GM12801 (cell line): Measurements from ENCODE around the gene EIF2S2.

Experiments used
- TF ChIP-seq, protein P1 (sequence below): IDR thresholded peaks from one replicate; pipeline ENCODE4 v1.5.1; 2011; ENCODE audit warnings: control low read depth; ENCODE audit not compliant: insufficient read length; ENCODE audit errors: extremely low read depth

The EIF2S2 gene

DNA sequence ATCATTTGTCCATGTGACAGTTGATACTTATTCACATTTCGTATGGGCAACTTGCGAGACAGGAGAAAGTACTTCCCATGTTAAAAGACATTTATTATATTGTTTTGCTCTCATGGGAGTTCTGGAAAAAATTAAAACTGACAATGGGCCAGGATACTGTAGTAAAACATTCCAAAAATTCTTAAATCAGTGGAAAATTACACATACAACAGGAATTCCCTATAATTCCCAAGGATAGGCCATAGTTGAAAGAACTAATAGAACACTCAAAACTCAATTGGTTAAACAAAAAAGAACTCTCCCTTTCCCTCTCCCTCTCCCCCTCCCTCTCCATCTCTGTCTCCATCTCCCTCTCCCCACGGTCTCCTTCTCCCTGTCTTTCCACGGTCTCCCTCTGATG, 19.4 kb upstream of the EIF2S2 start:
- TF ChIP-seq, protein P1, sequence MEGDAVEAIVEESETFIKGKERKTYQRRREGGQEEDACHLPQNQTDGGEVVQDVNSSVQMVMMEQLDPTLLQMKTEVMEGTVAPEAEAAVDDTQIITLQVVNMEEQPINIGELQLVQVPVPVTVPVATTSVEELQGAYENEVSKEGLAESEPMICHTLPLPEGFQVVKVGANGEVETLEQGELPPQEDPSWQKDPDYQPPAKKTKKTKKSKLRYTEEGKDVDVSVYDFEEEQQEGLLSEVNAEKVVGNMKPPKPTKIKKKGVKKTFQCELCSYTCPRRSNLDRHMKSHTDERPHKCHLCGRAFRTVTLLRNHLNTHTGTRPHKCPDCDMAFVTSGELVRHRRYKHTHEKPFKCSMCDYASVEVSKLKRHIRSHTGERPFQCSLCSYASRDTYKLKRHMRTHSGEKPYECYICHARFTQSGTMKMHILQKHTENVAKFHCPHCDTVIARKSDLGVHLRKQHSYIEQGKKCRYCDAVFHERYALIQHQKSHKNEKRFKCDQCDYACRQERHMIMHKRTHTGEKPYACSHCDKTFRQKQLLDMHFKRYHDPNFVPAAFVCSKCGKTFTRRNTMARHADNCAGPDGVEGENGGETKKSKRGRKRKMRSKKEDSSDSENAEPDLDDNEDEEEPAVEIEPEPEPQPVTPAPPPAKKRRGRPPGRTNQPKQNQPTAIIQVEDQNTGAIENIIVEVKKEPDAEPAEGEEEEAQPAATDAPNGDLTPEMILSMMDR: no peak

DNA sequence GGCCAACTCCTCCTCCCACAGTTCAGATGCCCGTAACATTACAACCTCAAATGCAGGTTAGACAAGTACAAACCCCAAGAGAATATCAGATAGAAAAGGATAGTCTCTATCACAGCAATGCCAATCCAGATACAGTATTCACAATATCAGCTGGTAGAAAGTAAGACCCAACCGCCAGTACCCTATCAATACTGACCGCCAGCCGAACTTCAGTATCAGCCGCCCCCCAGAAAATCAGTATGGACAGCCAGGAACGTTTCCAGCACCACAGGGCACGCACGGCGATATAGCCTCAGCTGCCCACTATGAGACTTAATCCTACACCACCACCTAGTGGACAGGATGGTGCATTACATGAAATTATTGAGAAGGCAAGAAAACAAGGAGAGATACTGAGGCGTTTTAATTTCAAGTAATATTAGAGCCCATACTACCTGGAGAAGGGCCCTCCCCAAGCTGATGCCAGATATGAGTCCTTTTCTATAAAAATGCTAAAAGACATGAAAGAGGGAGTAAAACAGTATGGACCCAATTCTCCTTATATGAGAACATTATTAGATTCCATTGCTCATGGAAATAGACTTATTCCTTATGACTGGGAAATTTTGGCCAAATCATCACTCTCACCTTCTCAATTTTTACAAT, 17.6 kb upstream of the EIF2S2 start:
- TF ChIP-seq, protein P1: no peak

DNA sequence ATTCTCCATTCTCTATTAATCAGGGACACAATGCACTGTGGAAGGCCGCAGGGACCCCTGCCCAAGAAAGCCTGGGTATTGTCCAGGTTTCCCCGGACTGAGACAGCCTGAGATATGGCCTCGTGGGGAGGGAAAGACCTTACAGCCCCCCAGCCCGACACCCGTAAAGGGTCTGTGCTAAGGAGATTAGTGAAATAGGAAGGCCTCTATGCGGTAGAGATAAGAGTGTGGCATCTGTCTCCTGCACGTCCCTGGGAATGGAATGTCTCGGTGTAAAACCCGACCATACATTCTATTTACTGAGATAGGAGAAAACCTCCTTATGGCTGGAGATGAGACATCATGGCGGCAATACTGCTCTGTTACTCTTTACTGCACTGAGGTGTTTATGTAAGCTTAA, 15.7 kb upstream of the EIF2S2 start:
- TF ChIP-seq, protein P1: no peak

DNA sequence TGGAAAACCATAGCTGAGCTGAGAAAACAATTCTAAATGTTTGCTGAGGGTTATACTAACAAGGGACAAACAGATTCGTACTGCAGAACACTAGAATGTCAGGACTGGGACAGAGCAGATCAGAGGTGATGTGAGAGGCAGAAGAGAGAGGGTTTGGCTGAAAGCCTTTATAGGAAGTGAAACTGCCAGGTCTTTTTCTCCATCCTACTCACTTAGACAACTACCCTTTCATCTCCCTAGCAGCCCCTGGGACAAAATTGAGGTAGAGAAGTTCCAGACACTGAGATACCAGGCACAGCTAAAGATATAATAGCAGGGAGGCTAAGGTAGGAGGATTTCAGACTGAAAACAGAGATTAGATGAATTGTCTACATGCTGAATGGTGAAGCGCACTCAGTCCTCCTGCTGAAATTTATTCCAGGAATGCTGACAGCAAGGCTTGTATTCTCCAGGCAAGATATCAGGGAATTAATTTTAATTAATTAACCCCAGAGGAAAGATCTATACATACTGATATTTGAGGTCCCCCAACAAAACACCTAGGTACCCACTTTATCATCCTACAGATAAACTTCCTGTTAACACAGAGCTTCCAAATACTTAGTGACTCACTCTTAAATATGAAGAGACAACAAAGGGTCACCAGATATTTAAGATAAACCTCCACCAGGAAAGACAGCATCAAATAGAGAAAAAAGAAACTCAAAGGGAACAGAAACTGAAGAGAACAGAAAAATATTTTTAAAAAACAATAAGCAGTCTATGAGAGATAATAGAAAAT, 12.6 kb upstream of the EIF2S2 start:
- TF ChIP-seq, protein P1: no peak

DNA sequence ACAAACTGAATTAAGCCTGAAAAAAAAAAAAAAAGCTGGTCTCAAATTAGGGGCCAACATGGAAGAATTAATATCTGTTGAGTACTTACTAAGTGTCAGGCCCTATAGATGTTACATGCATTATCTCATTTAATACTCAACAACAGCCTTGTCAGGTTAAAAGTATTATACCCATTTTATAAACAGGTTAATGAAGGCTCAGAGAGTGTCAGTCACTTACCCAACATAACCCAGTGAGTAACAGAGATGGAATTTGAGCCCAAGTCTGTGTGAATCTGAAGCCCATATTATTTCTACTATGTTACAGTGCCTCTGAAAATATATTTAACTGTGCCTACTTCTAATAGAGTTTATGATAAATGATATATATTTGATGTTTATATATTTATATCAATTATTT, 11.3 kb upstream of the EIF2S2 start:
- TF ChIP-seq, protein P1: no peak

DNA sequence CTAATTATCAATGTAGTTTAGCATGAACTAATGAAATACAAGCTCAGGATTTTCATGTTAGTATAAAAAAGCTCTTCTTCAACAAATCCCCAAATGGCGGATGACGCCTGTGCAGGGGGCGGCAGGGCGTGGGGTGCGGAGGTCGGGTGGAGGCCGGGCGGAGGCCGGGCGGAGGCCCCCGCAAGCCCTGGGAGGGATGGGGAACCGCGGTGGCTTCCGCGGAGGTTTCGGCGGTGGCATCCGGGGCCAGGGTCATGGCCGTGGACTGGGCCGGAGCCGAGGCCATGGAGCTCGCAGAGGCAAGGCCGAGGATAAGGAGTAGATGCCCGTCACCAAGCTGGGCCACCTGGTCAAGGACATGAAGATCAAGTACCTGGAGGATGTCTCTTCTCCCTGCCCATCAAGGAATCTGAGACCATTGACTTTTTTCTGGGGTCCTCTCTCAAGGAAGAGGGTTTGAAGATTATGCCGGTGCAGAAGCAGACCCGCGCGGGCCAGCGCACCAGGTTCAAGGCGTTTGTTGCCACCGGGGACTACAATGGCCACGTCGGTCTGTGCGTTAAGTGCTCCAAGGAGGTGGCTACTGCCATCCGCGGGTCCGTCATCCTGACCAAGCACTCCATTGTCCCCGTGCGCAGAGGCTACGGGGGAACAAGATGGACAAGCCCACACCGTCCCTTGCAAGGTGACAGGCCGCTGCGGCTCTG, 10.4 kb upstream of the EIF2S2 start:
- TF ChIP-seq, protein P1: no peak

DNA sequence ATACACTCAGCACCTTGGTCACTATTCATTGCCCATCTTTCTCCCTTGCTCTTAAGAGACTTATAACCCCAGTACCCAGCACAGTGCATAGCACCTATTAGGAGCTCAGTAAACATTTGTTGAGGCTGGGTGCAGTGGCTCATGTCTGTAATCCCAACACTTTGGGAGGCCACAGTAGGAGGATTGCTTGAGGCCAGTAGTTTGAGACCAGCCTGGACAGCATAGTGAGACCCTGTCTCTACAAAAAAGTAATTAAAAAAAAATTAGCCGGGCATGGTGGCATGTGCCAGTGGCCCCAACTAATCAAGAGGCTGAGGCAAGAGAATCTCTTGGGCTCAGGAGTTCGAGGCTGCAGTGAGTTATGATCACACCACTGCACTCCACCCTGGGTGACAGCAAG, 8.2 kb upstream of the EIF2S2 start:
- TF ChIP-seq, protein P1: no peak
